Activated T-helper 1 cell treated with Interleukin-2 at 50 U/mL for 16 hours (primary cell): ENCODE measurements around the gene NFKBIE.
A peak's percentile ranks its signal among the peaks of the same experiment; 100 is the strongest.

Experiments
- DNase-seq: peaks from one replicate; pipeline ENCODE4 v3.0.0-alpha.2; 2020; ENCODE audit warnings: low read depth

Gene NFKBIE

DNA sequence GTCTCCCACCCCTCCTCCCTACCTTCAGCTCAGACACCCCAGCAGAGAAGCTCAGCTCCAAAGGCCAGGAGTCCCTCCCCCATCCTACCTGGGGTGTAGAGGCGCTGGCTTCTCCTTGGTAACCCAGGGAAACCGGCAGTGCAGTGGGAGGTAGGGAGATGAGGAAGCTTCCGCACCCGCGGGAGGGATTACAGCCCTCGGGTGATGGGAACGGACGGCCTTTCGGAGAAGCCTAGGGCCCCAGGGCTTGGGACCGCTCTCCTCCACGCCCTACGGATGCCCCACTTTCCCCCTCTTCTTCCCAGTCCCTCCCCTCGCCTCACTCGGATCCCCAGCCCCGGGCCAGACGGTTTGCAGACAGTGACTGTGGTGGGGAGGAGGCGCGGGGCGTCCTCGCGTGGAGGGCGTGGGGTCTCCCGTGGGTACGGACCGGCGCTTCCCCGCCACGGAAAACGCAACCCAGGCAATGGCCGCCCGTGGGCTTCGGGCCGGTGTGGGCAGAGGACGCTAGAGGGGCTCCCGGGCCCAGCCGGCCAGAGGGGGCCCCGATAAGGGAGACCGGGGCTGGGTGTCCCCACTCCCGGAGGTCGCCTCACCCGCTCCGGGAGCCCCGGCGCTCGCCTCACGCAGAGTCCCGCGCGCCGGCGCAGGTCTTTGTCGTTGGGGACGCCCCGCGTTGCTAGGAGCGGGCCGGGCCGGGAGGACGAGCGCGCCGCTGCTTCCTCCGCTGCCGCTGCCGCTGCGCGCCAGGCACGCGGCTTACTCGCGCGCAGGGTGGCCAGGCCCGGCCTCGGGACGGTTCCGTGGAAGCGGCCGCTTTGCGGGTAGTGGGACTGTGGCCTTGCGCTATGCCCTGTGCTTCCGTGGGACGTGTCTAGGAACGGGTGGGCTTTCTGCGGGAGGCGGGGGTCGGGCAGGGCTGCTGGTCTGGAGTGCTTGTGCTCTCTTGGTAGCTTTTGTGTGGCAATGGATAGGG is 32.0 kb upstream of the NFKBIE start:
- peak; percentile 23 for DNase-seq

DNA sequence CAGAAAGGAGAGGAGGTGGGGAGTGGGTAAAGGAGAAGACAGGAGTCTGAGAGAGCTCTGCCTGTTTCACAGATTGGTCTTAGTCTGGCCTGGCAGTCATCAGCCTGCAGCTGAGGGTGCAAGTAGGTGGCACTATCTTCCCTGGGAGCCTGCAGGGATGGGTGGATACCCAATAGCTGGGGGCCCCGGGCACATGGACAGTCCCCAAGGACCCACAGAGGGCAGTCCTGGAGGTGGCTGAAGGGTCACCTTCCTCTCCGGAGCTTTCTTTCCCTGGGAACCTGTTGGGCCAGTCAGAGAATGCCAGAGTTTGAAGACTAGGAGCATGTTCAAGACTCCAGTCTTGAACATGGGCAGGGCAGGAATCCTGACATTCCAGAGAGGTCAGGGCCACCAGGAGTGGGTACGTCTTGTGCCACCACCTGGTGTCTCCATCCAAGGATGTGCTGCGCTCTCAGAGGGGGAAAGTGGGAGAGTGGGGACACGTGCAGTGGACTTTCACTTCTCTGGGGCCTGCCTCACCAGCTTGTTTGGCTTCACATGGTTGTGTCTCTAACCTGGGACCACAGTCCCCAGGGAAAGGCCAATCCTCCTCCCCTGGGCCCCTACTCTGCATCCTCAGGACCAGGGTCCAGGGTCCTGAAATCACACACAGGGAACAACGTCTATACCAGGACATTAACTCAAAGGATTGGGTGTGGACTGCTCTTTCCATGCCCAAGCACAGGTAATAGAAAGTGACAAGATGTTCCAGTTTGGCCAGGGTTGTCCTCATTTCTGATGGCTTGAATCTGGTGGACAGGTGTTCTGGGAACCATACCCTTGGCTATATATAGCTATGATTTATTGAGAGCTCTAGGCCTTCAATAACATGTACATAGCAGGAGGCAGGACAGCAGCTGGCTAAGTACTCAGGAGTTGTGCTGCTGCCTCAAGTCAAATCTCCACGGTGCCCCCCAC is 29.8 kb upstream of the NFKBIE start:
- no peak for DNase-seq

DNA sequence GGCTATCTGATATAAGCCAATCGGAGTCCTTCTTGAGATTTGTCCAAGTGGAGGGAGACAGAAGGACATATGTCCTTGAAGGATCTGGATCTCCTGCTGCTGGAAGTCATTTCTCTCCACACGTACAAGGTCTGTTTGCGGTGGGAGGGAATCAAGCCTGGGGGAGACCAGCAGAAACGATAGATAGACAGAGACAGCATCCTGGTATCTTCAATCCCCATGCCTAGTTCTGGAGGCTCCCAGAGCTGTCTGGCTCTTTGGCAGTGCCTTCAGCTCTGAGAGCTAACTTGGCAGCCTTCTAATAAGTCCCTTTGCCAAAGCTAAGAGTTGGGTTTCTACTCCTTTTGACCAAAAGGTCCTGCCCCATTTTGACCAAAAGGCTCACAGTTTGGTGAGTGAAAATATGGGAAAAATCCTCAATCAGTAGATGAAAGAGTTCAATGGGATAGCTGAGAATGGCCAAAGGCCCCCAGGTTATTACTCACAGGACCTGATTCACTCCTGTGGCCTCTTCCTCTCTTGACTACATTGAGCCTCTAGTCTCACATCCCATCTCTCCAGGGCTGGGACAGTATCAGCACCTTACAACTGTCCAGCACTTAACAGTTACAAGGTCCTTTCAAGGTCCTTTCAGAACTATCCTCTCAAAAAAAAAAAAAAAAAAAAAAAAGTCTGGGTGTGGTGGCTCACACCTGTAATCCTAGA is 27.5 kb upstream of the NFKBIE start:
- no peak for DNase-seq

DNA sequence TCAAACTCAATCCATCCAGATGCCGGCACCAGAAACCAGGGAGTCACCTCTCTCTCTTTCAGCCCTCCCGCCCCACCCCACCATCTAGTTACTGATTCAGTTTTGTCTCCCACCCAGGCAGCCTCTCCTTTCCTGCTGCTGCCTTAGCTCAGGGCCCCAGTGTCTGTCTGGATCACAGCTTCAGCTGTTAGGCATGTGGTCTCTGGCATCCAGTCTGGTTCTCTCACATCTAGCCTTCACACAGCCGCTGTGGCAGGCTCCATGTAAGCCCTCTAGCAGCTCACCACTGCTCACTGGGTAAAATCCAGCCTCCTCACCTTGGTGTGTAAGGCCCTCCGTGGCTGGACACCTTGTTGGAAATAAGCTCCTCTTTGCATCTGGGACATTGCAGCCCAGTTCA is 26.5 kb upstream of the NFKBIE start:
- DNase-seq = no peak

DNA sequence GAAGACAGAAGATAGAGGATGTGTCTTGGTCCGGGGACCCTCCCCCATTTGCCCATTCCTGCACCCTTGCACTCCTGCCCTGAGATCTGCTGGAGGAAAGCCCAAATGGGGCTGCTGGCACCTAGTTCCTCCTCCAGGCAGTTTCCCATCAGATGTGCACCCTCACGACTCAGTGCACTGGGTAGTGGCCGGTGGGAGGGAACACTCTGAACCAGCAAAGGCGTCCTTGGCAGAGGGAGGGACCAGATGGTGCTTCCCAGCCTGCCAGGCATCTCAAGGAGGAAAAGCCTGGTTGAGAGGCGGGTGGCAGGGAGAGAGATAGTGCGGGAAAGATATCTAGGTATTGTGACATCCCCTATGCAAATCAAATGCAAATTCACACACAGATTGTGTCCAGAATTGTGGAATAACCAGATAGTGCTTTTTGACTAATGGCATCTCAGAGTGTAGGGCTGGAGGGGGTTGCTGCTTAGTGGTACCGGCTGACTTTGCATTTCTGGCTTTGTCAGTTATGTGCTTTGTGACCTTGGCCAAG is 24.4 kb upstream of the NFKBIE start:
- no peak for DNase-seq

DNA sequence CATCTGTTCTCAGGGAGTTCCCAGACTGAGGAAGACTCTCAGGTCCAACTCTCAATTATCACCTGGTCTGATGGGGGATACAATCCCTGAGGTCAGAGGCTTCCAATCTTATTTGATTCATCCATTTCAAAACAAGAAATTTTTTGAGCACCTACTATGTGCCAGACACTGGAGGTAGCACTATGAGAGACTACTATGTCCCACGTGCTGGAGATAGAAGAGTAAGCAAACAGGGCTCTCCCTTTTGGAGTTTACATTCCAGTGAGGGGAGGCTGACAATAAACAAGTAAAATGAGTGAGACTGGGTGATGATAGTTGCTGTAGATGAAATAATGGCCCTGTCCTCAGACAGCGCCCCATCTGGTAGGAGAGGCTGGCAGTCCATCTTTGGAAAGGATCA is 21.4 kb upstream of the NFKBIE start:
- no peak for DNase-seq

DNA sequence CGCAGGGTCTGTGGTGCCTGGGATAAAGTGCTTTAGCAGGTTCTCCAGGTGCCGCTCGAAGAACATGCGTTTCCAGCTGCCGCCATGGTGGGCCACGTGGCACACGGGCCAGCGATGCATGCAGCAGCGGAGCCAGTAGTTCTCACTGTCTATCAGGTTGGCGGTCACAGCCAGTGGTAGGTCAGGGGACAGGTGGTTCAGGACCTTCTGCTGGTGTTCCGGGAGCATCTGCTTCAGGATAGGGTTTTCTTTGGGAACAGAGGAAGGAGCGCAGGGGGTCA is 20.9 kb upstream of the NFKBIE start:
- no peak for DNase-seq

DNA sequence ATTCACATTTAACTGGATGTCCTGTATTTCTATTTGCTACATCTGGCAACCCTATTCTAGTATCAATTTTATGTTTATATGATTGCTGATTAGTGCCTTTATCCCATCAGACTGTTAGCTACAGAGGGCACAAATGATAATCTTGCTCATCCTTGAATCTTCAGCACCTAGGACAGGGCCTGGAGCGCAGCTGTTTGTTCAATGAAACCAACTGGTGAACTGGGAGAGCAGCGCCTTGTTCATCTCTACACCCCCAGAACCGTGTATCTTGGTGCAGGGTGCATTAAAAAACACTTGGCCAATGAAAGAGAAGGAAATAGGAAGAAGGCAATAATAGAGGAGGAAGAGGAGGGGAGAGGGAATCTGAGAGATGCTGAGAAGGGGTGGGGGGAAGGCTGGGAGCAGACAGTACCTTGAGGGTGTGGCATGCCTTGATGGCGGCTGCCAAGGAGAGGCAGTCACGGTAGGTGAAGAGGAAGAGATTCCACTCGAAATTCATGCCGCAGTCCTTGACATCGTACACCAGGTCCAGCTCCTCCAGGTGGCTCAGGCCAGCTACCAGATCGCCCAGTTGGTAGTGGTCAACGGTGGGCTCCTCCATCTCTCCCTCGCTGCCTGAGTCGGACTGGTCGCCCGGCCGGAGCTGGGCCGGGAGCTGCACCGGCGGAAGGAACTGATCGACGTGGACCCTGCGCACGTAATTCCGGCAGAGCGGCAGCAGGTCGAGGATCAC is 20.4 kb upstream of the NFKBIE start:
- DNase-seq = no peak

DNA sequence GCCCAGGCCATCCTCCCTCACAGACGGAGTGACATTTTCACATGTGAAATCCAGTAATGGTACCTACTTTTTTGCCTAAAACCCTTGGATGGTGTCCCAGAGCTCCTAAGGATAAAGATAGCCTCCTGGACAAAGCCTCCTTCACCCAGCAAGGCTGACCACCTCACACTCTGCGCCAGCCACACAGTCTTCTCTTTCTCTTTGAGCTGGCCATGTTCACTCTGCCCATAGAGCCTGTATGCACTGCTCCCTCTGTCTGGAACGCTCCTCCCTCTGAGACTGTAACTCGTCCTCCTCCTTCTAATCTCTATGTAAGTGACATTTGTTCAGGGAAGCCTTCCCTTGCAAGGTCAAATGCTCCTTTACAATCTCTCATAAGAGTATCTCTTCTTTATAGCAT is 19.5 kb upstream of the NFKBIE start:
- no peak for DNase-seq

DNA sequence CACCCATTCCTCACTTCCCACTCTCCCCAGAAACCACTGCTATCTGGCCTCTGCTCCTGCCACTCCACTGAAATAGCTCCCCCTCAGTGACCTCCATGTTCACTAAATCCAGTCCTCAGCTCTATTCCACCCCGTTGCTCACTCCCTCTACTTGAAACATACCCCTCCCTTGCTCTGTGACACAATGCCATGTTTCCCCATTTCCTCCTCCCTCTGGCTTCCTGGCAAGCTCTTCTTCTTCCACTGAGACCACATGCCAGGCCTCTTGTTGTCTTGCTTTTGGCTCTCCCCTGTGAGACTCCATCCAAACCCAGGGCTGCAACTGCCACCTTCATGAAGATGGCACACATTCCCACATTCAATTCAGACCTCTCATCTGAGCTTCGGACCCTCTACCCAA is 18.8 kb upstream of the NFKBIE start:
- no peak for DNase-seq

DNA sequence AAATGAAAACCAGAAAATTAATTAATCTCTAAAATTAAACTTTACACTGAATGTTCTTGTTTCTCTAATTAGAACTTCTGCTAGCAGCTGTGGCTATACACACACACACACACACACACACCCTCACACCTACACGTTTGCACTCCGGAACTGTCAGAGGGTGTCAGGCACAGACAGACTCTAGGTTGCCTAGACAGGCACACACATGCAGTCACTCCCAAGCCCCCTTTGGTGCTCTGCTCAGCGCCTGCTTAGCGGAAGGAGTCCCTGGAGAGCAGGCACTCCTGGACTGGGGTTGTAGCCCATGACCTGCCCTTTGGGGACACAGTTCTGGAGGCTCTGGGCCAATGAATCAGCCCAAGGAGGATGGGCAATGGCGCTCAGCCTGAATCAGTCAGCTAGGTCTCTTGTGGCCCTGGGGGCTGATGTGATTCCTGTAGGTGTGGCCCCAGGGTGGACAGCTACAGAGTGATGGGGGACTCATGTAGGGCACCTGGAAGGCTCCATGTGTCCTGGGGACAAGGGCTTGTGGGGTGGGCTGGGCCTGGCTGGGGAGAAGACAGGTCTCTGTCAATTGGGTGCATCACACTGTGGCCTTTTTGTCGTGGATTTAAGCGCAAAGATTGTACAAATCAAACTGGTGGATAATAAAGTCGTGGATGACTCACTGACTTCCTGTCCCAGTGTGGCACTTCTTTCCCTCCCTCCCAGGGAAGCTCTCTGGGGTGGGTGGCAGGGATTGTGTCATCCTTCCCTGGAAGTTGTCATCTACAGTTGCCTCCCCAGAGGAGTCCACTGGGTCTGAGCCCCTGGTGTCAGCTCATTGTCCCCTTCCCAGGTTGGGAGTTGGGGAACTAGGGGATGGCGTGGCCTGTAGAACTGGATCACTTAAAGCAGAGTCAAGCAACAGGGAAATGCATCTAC is 13.7 kb upstream of the NFKBIE start:
- no peak for DNase-seq

DNA sequence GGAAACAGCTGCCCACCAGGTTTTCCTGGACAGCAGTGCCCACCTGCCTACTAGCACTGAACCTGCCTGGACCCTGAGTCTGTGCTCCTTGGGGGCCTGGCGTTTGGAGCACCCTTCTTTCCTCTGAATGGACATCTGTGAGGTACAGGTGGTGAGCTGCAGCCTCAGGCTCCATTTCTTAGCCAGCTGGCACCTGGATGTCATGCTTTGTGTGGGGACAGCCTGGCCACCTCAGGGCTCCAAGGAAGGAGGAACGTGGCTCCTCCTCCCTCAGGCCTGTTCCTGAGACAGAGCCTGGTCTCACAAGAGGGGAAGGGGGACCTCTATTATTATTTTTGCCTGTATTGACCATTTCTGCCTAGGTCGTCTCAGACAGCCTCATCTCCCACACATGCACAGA is 13.0 kb upstream of the NFKBIE start:
- no peak for DNase-seq

DNA sequence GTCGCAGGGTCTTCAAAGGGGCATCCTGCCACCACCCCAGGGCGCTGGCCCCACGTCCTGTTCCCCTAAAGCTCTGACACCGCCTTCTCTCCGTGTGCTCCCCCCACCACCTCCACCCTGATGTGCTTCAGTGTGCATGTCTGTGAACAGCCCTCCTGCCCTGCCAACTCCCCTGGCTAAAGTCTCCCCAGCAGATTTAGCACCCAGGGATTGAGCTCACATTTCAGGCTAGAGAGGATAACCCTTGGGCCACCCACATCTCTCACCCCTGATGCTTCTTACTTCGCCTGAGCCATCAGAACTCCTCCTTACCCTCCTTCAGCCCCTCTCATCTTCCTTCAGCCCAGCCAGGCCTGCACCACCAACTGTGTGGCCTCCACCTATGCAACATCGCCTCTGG is 12.4 kb upstream of the NFKBIE start:
- DNase-seq = no peak

DNA sequence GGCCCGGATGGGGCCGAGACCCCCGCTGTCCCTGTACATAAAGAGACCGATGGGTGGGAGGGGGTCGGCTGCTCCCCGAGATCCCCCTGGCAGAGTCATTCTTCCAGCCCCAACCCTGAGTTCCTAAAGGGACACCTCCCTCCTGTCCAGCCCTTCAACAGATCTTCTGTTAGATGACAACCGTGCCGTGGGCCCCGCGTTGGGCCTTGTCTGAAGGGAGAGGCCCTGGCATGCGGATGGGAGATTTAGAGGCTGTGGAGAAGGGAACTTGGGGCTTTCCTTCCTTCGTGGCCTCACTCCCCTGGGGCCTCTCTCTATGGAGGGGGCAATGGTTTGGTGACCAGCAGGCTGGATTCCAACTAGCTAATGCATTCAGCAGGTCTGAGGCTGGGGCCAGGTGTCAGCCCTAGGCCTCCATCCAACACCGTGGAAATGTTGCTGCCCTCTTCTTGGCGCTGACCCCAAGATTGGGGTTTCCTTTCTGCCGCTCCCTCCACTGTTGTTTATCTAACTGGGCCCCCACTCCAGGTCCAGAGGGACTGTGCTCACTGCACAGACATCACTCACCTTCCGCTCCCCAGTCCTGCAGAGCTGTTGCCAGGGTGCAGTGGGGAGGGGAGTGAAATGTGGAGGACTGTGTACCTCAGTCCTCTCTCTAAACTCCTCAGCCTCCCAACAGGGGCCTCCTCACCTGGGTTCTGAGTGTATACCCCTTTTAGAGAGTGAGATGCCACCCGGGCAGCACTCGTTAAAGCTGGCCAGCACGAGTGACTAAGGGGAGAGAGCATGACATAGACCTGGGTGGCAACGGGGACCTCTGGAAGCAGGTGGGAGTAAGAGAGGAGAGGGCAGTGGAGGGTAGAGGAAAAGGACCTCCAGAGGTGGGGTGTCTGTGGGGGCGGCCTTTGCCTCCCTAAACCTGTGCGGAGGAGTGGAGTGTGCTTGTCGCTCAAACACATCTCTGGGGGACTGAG is 11.6 kb upstream of the NFKBIE start:
- no peak for DNase-seq

DNA sequence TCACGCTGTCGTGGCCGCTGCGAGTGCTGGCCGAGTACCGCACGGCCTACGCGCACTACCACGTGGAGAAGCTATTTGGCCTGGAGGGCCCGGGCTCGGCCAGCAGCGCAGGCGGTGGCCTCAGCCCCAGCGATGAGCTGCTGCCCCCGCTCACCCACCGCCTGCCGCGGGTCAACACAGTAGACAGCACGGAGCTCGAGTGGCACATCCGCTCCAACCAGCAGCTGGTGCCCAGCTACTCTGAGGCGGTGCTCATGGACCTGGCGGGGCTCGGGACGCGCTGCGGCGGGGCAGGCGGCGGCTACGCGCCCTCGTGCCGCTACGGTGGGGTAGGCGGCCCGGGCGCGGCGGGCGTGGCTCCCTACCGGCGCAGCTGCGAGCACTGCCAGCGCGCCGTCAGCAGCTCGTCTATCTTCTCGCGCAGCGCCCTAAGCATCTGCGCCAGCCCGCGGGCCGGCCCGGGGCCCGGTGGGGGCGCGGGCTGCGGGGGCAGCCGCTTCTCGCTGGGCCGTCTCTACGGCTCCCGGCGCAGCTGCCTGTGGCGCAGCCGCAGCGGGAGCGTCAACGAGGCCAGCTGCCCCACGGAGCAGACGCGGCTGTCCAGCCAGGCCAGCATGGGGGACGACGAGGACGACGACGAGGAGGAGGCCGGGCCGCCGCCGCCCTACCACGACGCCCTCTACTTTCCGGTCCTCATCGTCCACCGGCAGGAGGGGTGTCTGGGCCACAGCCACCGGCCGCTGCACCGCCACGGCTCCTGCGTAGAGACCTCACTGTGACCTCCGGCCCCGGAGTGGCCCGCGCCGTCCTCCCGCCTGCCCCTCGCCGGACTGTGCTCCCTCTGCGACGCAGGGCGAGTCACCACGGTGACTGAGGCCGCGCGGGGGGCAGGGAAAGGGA is 10.6 kb upstream of the NFKBIE start:
- no peak for DNase-seq

DNA sequence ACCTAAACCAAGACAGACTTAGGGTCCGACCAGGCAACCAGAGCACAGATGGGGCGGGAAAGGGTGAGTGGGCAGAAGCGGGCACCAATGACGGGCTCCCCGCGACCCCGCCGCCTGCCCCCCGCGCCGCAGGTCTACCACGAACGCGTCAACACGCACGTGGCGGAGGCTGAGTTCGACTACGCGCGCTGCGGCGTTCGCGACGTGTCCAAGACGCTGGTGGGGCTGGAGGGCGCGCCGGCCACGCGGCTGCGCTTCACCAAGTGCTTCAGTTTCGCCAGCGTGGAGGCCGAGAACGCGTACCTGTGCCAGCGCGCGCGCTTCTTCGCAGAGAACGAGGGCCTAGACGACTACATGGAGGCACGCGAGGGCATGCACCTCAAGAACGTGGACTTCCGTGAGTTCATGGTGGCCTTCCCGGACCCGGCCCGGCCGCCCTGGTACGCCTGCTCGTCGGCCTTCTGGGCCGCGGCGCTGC is 10.0 kb upstream of the NFKBIE start:
- DNase-seq = no peak

DNA sequence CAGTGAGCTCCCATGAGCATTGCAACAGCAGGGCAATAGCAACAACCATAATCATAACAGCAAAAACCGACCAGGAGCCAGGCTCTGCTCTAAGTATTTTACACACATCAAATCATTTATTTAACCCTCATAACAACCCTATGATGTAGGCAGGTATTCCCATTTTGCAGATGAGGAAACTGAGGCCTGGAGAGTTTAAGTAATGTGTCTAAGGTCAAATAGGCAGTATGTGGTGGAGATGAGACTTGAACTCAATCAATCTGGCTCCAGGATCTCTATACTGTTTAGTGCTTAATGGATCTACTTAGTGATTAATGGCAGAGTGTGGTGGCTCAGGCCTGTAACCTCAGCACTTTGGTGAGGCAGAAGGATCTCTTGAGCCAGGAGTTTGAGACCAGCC is 8.3 kb upstream of the NFKBIE start:
- no peak for DNase-seq

DNA sequence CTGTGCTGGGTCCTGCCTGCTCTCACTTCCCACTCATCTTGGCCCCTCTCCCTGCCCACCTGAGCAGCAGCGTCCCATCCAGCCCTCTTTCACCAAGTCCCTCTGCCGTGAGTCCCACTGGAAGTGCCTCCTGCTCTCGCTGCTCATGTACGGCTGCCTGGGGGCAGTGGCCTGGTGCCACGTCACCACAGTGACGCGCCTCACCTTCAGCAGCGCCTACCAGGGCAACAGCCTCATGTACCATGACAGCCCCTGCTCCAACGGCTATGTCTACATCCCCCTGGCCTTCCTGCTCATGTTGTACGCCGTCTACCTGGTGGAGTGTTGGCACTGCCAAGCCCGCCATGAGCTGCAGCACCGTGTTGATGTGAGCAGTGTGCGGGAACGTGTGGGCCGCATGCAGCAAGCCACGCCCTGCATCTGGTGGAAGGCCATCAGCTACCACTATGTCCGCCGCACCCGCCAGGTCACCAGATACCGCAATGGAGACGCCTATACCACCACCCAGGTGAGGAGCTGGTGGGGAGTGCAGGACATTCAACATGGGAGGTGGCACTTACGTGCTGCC is 7.7 kb upstream of the NFKBIE start:
- no peak for DNase-seq
